Erythroblast (primary cell): ENCODE data around the gene LHFPL6.

Experiments
- GATA1 ChIP-seq: IDR thresholded peaks from 2 replicates; pipeline ENCODE4 v1.6.1; 2011; ENCODE audit warnings: low read depth, mild to moderate bottlenecking, control low read depth, low read length, moderate library complexity
- POLR2A ChIP-seq: IDR thresholded peaks from 2 replicates; pipeline ENCODE4 v1.6.1; 2011; ENCODE audit warnings: mild to moderate bottlenecking, low read length

DNA sequence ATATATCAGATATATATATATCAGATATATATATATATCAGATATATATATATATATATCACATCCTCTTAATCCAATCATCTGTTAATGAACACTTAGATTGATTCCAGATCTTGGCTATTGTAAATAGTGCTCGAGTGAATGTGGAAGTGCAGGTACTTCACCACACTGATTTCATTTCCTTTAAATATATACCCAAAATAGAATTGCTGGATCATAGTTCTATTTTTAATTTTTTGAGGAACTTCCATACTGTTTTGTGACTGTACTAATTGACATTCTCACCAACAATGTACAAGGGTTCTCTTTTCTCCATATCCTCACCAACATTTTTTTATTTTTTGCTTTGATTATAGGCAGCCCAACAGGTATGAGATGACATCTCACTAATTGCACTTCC, 287.2 kb downstream of the LHFPL6 start:
- TF ChIP-seq POLR2A (no peak), GATA1 (no peak)
